Common myeloid progenitor, CD34-positive (primary cell): ENCODE data around the gene TRIM66.
A peak's percentile ranks its signal among the peaks of the same experiment; 100 is the strongest.

Experiments used
- CTCF ChIA-PET: fragments of 350-600 bp; sonication (Branson Sonifier 250); formaldehyde crosslinking; loops from one replicate; lab custom pipeline; 2021; ENCODE audit warnings: antibody characterized with exemption; lab: Charles Lee
- POLR2A ChIA-PET: fragments of 350-600 bp; sonication (Branson Sonifier 250); formaldehyde crosslinking; loops from one replicate; lab custom pipeline; 2021; ENCODE audit warnings: antibody characterized with exemption; lab: Charles Lee
- DNase-seq, 3 donors: peaks; one replicate each; pipeline versions ENCODE4 v3.0.0 to v3.0.0-alpha.2; 2013
- H3K27ac ChIP-seq, 2 experiments: 1 replicate in 1 of 2; 2 replicates in 1 of 2; pipeline ENCODE4 v1.7.0; 2013; ENCODE audit warnings: inconsistent platforms in 2 of 2, low read length in 2 of 2, mild to moderate bottlenecking in 2 of 2, low read depth in 1 of 2, moderate library complexity in 1 of 2; ENCODE audit not compliant: severe bottlenecking in 2 of 2, insufficient read depth in 1 of 2, poor library complexity in 1 of 2
- H3K27me3 ChIP-seq, 5 experiments: replicated peaks in 2 of 5; 1 replicate in 3 of 5; 2 replicates in 2 of 5; pipeline versions ENCODE4 v1.6.1 to v1.7.0; 2013; ENCODE audit warnings: low read length in 4 of 5, mild to moderate bottlenecking in 2 of 5, moderate library complexity in 2 of 5, inconsistent platforms in 1 of 5; ENCODE audit not compliant: insufficient read depth in 5 of 5, control insufficient read depth in 4 of 5
- H3K36me3 ChIP-seq, 4 experiments: 1 replicate in 2 of 4; 2 replicates in 2 of 4; pipeline versions ENCODE4 v1.6.1 to v1.7.0; 2013; ENCODE audit warnings: low read length in 3 of 4, control low read depth in 1 of 4, mild to moderate bottlenecking in 1 of 4; ENCODE audit not compliant: control insufficient read depth in 4 of 4, insufficient read depth in 4 of 4
- H3K4me1 ChIP-seq, 4 experiments: 1 replicate in 3 of 4; 2 replicates in 1 of 4; pipeline versions ENCODE4 v1.6.1 to v1.7.1; 2013; ENCODE audit warnings: low read length in 3 of 4, mild to moderate bottlenecking in 3 of 4, control low read depth in 1 of 4, inconsistent platforms in 1 of 4, moderate library complexity in 1 of 4; ENCODE audit not compliant: control insufficient read depth in 4 of 4, insufficient read depth in 4 of 4; ENCODE audit errors: control extremely low read depth in 1 of 4
- H3K4me3 ChIP-seq, 7 experiments: 1 replicate in 4 of 7; 2 replicates in 3 of 7; pipeline versions ENCODE4 v1.5.1 to v1.7.0; 2013; ENCODE audit warnings: mild to moderate bottlenecking in 7 of 7, low read length in 6 of 7, moderate library complexity in 6 of 7, inconsistent platforms in 2 of 7, low read depth in 2 of 7, control low read depth in 1 of 7; ENCODE audit not compliant: insufficient read depth in 4 of 7, control insufficient read depth in 1 of 7; ENCODE audit errors: extremely low read depth in 1 of 7
- H3K9me3 ChIP-seq, 5 experiments: 1 replicate in 4 of 5; 2 replicates in 1 of 5; pipeline versions ENCODE4 v1.6.1 to v1.7.1; 2013; ENCODE audit warnings: low read length in 4 of 5, mild to moderate bottlenecking in 2 of 5, inconsistent platforms in 1 of 5, low read depth in 1 of 5, moderate library complexity in 1 of 5; ENCODE audit not compliant: control insufficient read depth in 4 of 5, insufficient read depth in 2 of 5; ENCODE audit errors: control extremely low read depth in 1 of 5
- WGBS: methylation state at CpG from one replicate; pipeline ENCODE4 v1.1.5; 2013; ENCODE audit not compliant: insufficient coverage; 5-methylcytosine and 5-hydroxymethylcytosine counted together

The TRIM66 gene

GRCh38 chr11:8610532-8611116, 71.8 kb downstream of the TRIM66 start:
- POLR2A ChIA-PET: no interaction called here
- Histone ChIP-seq H3K36me3 (peaks cover 0 to 2% (median 0%) of the 10 kb centered on the region in 4 experiments), H3K9me3 (no peaks in the 10 kb centered on the region), H3K4me3 (no peak overlapping the region), H3K27me3 (no peaks in the 10 kb centered on the region), H3K27ac (no peak overlapping the region), H3K4me1 (peaks cover 0 to 48% (median 4%) of the 10 kb centered on the region in 4 experiments)
- DNase-seq: peak; percentile 47 to 94 (median 72)
- WGBS: 58% methylated on average over 5 of the region's 7 CpGs
- CTCF ChIA-PET: interaction anchor here (0.7 to 1.2 kb wide), 3 partner anchors 10 to 43 kb away, joined by 3 to 5 read pairs (median 3); no protein-coding TSS in a partner anchor

GRCh38 chr11:8608652-8609051, 73.8 kb downstream of the TRIM66 start:
- WGBS: 100% methylated on average over 1 of the region's 1 CpG
- POLR2A ChIA-PET: no interaction called here
- no peak overlapping the region for H3K27ac ChIP-seq
- no peaks in the 10 kb centered on the region for H3K36me3 ChIP-seq
- H3K27me3 ChIP-seq: no peaks in the 10 kb centered on the region
- DNase-seq: peak in 1 of 3 donors; percentile 26
- no peaks in the 10 kb centered on the region for H3K9me3 ChIP-seq
- H3K4me1 ChIP-seq: peaks cover 0 to 50% (median 4%) of the 10 kb centered on the region in 4 experiments
- CTCF ChIA-PET: interaction anchor here (1.0 to 1.2 kb wide), 2 partner anchors 10 to 20 kb away, joined by 3 read pairs; no protein-coding TSS in a partner anchor
- no peak overlapping the region for H3K4me3 ChIP-seq

GRCh38 chr11:8605971-8606563, 76.4 kb downstream of the TRIM66 start:
- Histone ChIP-seq H3K36me3 (no peaks in the 10 kb centered on the region), H3K27me3 (no peaks in the 10 kb centered on the region), H3K4me1 (peaks cover 0 to 25% (median 1%) of the 10 kb centered on the region in 4 experiments), H3K9me3 (no peaks in the 10 kb centered on the region), H3K4me3 (no peak overlapping the region), H3K27ac (no peak overlapping the region)
- ChIA-PET CTCF (no interaction called here), POLR2A (no interaction called here)
- no peak for DNase-seq
- WGBS: no CpG with 5 or more reads among the region's 1 CpG

GRCh38 chr11:8604078-8604723, 78.3 kb downstream of the TRIM66 start:
- WGBS: 30% methylated on average over 7 of the region's 9 CpGs
- peaks cover 0 to 12% (median 0%) of the 10 kb centered on the region in 4 experiments for H3K4me1 ChIP-seq
- POLR2A ChIA-PET: no interaction called here
- H3K4me3 ChIP-seq: no peak overlapping the region
- H3K27me3 ChIP-seq: no peaks in the 10 kb centered on the region
- H3K36me3 ChIP-seq: no peaks in the 10 kb centered on the region
- peak; percentile 53 to 66 (median 63) for DNase-seq
- H3K9me3 ChIP-seq: no peaks in the 10 kb centered on the region
- H3K27ac ChIP-seq: no peak overlapping the region
- CTCF ChIA-PET: interaction anchor here (1.0 kb wide), 1 partner anchor 384 kb away, joined by 3 read pairs; no protein-coding TSS in a partner anchor

GRCh38 chr11:8603696-8604077, 78.8 kb downstream of the TRIM66 start:
- H3K36me3 ChIP-seq: no peaks in the 10 kb centered on the region
- DNase-seq: no peak
- no peak overlapping the region for H3K27ac ChIP-seq
- 93% methylated on average over 2 of the region's 2 CpGs for WGBS
- no peaks in the 10 kb centered on the region for H3K27me3 ChIP-seq
- ChIA-PET POLR2A (no interaction called here), CTCF (interaction anchor here (0.8 to 1.1 kb wide), 3 partner anchors 12 to 383 kb away, joined by 3 read pairs; no protein-coding TSS in a partner anchor)
- peaks cover 0 to 9% (median 0%) of the 10 kb centered on the region in 4 experiments for H3K4me1 ChIP-seq
- no peak overlapping the region for H3K4me3 ChIP-seq
- no peaks in the 10 kb centered on the region for H3K9me3 ChIP-seq

GRCh38 chr11:8601376-8602133, 80.9 kb downstream of the TRIM66 start:
- H3K27me3 ChIP-seq: no peaks in the 10 kb centered on the region
- H3K36me3 ChIP-seq: no peaks in the 10 kb centered on the region
- peaks cover 0 to 3% (median 0%) of the 10 kb centered on the region in 4 experiments for H3K4me1 ChIP-seq
- H3K4me3 ChIP-seq: no peak overlapping the region
- ChIA-PET POLR2A (no interaction called here), CTCF (interaction anchor here (0.7 to 1.2 kb wide), 3 partner anchors 26 to 382 kb away, joined by 3 to 5 read pairs (median 4); no protein-coding TSS in a partner anchor)
- no peak overlapping the region for H3K27ac ChIP-seq
- H3K9me3 ChIP-seq: no peaks in the 10 kb centered on the region
- no peak for DNase-seq
- WGBS: 91% methylated on average over 4 of the region's 9 CpGs
